HG03159 (cell line): ENCODE results near the gene NMT2.
A peak's percentile ranks its signal among the peaks of the same experiment; 100 is the strongest.

Experiments
- ATAC-seq: cut with Tn5 transposase; IDR thresholded peaks from one replicate; pipeline ENCODE4 v1.9.1; 2021; ENCODE audit warnings: mild to moderate bottlenecking, moderate library complexity; ENCODE audit not compliant: unreplicated experiment

NMT2 gene

DNA sequence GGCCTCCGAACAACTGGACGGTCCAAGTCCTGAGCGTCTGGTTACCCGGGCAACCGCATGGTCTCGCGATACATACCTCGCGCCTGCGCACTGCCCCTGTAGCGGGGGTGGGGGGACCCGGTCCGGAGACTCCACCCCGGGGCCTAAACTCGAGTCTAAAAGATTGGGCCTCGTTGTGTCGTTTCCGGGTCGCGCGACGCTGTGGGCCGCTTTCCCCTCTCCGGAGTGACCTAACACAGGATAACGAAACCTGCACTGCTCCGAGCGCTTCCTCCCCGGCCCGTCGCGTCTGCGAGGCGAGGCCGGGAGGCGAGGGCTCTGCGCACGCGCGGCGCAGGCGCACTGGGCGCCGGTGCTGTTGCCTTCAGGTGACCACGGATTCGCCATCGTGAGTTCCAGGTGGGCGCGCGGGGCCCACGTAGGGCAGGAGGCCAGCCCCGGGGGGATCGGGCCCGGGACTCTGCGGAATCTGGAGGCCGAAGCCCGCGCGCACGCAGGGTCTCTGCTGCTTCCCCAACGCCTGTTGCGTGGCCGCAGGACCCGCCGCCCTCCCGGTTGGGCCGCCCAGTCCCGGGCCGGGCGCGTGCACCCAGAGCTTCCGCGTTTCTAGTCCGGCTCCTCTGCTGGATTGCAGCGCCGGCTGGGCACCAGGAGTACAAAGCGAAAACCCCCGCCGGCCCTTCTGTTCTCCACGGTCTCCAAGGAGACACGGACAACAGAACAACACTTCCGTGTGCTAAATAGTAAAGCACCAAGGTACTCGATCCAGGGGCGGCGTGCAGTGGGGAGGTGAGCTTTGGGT, 71.3 kb downstream of the NMT2 start, which contains the start of gene RPP38:
RPP38 (plus strand) TSS at position 345 of the 802 bp plus-strand sequence. CDS start 5,960 bp downstream, outside the sequence.
- peak; percentile 77 for ATAC-seq

DNA sequence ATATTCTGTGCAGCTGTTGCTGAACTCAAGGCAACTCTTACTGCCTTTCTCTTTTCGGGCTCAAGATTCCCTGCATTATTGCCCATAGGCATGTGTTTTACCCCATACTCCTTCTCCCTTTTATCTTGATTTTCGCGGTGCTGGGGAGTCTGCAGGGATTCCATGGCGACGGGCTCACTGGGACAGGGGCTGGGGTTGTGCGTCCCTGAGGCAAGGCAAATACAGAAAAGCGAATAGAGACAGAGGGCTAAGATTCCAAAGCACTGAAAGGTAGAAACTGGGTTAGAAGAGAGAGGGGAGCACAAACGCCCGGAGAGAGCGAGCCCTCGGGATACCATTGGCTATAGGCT, 71.9 kb downstream of the NMT2 start:
- no peak for ATAC-seq

DNA sequence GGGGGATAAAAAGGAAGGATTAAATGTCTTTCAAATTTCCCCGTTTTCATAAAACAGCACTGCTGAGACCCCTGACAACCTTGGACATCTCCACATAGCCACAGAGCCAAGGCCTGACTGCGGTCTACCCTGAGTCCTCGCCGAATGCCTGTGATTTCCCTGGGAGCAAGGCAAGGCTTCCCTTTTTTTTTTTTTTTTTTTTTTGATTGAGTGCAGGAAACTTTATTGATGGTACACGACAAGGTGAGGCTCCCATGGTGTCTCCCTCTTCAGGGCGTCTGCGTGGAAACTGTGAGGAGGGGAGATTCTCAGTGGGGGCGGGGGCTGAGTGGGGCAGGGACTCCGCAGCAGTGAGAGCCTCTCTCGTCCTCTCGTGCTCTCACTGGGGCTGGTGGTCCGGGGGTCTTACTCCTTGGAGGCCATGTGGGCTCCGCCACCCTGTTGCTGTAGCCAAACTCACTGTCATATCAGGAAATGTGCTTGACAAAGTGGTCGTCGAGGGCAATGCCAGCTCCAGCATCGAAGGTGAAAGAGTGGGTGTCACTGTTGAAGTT, 75.6 kb downstream of the NMT2 start:
- ATAC-seq = no peak

DNA sequence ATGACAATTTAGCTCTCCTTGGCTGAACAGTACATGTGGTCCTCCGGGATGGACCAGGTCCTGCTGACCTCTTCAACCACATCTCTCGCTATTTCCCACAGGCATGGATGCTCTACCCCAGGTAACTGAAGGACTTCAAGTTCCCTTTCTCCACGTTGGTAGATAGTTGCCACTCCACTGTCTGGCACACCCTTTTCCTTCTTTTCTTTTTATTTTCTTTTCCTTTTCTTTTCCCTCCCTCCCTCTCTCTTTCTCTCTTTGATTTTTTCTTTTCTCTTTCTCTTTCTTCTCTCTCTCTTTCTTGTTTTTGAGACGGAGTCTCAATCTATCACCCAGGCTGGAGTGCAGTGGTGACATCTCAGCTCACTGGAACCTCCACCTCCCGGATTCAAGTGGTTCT, 77.1 kb downstream of the NMT2 start:
- ATAC-seq = no peak

DNA sequence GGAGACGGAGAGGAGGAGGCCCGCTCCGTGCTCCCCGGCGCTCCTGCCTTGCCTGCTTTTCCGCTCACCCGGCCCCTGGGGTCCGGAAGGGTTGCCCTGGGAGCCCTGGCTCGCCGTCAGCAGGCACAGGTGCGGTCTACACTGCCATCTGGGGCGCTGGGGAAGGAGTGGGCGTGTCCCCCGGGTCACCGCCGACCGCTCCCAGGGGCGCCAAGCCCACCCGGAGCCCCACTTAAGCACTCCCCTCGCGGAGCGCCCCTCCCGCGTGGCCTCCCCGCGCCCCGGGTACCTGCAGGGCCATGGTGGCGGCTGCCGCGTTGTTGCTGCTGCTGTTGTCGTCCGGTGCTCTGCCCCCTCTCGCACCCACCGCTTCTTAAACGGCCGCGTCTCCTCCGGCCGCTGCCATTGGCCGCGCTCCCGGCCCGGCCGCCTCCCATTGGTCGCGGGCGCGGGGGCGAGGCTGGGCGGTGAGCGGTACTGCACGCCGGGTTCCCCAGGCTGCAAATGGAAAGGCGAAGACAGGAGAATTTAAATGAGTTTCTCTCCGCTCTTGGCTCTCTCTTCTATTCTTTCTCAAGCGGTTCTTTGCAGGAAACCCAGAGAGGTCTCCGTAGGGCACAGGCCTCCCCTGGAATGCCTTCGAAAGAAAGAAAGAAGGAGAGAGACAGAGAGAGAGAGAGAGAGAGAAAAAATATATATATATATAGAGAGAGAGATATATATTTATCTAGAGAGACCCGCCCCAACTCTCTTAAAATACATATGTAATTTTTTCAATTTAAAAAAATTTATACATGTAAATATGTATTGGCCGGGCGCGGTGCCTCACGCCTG, 79.8 kb downstream of the NMT2 start, which contains the start of gene ACBD7:
ACBD7 (minus strand) TSS at position 349 of the 834 bp plus-strand sequence; CDS start at position 301, 48 bp downstream.
- peak; percentile 99 for ATAC-seq

DNA sequence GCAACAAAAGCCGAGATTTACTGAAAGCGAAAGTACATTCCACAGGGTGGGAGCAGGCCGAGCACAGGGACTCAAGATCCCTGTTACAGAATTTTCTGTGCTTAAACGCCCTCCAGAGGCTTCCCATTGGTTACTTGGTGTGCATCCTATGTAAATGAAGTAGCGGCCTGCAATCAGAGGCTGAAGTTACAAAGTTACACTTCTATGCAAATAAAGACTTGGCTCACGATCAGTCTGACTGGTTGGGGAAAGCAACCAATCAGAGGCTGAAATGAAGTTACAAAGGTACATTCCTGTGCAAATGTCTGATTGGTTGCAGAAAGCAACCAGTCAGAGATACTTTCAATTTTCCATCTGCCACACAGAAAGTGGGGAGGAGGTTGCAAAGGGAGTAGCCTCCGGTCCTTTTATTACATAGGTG, 84.0 kb downstream of the NMT2 start:
- no peak for ATAC-seq

DNA sequence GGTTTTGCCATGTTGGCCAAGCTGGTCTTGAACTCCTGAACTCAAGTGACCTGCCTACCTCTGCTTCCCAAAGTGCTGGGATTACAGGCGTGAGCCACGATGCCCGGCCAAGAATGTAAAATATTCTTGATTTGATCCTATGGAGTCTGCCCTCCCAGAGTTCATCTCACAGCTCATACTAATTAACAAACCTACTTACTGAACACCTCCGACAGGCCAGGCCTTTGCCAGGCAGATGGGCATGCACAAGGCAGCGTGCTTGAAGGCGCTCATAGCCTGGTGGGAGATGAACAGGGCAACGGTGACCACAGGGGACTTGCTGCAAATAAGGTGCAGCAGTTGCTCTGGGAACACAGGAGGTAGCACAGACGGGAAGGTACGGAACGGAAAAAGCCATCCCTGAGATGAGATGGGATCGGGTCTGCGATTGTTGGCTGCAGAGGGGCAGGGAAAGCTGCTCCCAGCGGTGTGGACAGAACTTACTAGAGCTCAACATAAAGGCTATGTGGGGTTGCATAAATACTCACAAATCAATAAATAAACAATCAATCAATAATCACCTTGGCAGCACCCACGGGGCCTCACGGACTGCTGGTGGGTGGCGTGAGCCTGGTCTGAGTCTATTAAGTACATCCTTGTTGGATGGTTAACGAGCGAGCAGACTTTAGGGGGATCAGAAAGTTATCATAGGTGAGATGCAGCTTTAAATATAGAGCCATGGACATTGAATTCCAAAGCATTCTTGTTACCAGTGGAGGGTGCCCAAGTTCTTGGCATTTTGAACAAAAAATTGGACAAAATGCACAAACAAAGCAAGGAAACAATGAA, 84.6 kb downstream of the NMT2 start:
- ATAC-seq = no peak

DNA sequence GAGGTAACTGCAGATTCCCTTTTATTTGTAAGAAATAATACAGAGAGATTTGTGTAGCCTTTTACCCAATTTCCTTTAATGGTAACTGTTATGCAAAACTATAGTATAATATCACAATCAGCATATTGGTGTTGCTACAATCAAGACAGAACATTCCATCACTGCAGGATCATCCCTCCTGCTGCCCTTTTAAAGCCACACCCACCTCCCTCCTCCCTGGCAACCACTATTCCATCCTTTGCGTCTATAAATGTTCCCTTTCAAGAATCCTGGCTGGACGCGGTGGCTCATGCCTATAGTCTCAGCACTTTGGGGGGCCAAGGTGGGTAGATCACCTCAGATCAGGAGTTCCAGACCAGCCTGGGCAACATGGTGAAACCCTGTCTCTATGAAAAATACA, 93.1 kb downstream of the NMT2 start:
- no peak for ATAC-seq

DNA sequence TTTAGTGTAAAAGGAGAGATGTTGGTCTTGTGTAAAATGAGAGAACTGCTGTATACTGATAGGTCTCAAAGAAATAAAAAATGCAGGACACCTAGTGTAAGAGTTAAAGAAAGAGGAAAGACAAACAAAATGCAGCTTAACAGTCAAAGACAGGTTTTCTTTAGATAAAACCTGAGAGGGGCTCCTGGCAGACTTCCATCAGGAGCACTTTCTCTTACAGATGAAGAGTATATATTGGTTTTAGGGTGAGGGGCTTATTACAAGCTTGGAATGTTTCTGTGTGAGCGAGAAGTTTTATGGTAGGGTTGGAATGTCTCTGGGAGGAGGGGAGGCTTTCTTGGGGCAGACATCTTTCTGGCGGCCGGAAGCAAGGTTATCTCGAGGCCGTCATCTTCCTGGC, 96.1 kb downstream of the NMT2 start:
- ATAC-seq = no peak

DNA sequence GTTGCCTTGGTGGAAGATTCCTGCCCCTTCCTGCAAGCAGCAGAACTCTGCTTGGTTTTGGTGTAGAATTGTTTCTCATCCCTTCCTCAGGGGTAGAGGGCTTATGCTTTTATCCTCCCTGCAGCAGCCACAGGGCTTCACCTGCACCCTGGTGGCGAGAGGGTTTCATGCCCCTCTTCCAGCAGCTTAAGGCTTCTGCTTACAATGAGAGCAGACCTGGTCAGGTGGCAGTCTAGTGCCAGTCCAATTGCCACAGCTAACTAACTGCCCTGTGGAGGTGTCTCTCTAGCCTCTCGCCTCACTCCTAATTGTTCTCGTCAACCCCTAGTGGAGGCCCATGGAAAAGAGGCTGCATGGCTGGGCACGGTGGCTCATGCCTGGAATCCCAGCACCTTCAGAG, 99.3 kb downstream of the NMT2 start:
- no peak for ATAC-seq

DNA sequence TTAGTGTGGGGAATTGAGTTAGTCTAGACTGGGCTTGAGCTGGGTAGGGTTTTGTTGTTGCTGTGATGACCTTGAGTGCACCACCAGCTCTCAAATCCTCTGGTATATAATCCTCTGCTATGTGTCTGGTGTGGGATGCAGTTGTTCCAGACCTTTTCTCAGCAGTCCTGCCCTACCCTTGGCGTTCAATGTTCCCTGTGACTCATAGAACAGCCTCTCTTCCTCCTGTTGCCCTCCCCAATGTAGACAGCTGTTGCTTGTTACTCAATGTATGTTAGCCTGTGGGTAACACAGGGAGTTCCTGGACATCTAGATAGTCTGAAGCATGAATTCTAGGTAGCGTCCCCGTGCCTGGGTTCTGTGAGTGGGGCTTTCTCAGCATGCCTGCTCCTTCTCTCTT, 99.7 kb downstream of the NMT2 start:
- ATAC-seq = no peak

DNA sequence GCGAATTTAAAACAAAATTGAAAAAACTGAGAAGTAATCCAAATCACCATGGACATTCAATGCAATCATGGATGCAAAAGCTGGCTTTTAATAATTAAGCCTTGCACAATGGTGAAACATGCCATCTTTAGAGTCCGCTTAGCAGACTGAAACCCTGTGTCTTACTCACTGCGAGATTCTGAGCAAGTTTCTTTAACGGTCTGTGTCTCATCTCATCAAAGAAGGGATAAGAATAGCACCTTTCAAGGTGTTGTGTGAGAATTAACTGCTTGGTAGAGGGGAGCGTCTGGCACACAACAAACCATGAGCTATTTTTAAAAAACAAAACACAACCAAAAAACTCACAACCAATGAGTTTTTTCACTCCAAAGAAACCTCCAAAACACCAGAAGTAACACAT, 101.3 kb downstream of the NMT2 start:
- no peak for ATAC-seq

DNA sequence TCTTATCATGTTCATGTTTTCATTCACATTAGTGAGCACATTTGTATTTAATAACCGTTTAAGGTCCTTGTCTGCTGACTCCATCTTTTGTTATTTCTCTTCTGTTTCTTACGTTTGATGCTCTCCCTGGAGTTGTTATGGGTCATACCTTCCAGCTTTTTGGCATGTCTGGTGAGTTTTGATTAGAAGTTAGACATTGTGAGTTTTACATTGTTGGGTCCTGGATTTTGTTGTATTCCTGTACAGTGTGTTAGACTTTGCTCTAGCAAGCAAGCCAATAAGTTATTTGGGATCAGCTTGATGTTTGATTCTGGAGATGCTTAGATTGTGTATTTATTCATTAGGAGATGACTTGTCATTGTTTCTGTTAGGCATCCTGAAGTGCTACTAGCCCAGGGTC, 107.9 kb downstream of the NMT2 start:
- no peak for ATAC-seq

DNA sequence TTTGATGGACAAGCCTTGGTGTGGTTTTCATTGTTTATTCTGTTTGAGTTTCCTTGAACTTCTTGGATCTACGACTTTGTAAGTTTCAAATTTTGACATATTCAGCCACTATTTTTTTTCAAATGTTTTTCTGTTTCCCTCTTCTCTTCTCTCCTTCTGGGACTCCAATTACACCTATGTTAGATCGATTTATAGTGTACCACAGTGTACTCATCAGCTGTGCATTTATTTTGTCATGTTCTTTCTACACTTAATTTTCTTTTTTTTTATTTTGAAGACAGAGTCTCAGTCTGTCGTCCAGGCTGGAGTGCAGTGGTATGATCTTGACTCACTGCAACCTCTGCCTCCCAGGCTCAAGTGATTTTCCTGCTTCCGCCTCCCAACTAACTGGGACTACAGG, 108.6 kb downstream of the NMT2 start:
- no peak for ATAC-seq

DNA sequence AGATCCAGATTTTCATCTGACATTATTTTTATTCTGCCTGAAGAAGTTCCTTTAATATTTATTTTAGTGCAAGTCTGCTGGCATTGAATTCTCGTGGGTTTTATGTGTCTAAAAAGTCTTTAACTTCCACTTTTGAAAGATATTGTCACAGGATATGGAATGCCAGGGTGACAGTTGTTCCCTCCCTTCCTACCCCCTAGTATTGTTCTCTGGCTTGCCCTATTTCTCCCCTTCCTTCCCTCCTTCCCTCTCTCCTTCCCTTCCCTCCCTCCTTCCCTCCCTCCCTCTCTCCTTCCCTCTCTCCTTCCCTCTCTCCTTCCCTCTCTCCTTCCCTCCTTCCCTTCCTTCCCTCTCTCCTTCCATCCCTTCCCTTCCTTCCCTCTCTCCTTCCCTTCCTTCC, 109.8 kb downstream of the NMT2 start:
- no peak for ATAC-seq
